Neural progenitor cell (in vitro differentiated cells): ENCODE results near the gene BLOC1S1.

Source experiments
- CTCF ChIP-seq: fragments of 200-600 bp; sonication (generic); IDR thresholded peaks from 2 replicates; pipeline ENCODE4 v1.5.1; 2017; ENCODE audit warnings: antibody characterized with exemption, mild to moderate bottlenecking
- EZH2 ChIP-seq: fragments of 200-600 bp; sonication (generic); IDR thresholded peaks from 2 replicates; pipeline ENCODE4 v1.6.1; 2017; ENCODE audit warnings: antibody characterized with exemption, mild to moderate bottlenecking, moderate library complexity

GRCh38 chr12:55707219-55707671, 8.6 kb upstream of the BLOC1S1 start:
- TF ChIP-seq CTCF = no peak
- no peak for TF ChIP-seq EZH2
